Liver (tissue), 3 donors: Measurements from ENCODE around the gene FAM118A.

ENCODE experiments used
- CTCF ChIP-seq: fragments of 150-350 bp; IDR thresholded peaks from 2 replicates; pipeline ENCODE4 v1.5.1; 2017; ENCODE audit warnings: improper control_type of control experiment, low read depth, low read length; ENCODE audit not compliant: missing input control
- FOXA1 ChIP-seq: IDR thresholded peaks from 2 replicates; pipeline ENCODE4 v1.6.1; 2016; ENCODE audit warnings: antibody characterized with exemption
- GABPA ChIP-seq, 2 donors: IDR thresholded peaks in 1 of 2; conservative IDR thresholded peaks in 1 of 2; 2 replicates each; pipeline ENCODE4 v1.6.1; 2016; ENCODE audit warnings: antibody characterized with exemption in 2 of 2, mild to moderate bottlenecking in 1 of 2, moderate library complexity in 1 of 2
- JUND ChIP-seq, 2 donors: IDR thresholded peaks; 2 replicates each; pipeline ENCODE4 v1.6.1; 2016; ENCODE audit warnings: antibody characterized with exemption in 2 of 2
- RAD21 ChIP-seq, 2 donors: IDR thresholded peaks; 2 replicates each; pipeline ENCODE4 v1.6.1; 2016; ENCODE audit warnings: antibody characterized with exemption in 2 of 2, mild to moderate bottlenecking in 2 of 2
- SP1 ChIP-seq: IDR thresholded peaks from 2 replicates; pipeline ENCODE4 v1.6.1; 2018; ENCODE audit warnings: antibody characterized with exemption, mild to moderate bottlenecking
- TAF1 ChIP-seq: conservative IDR thresholded peaks from 2 replicates; pipeline ENCODE4 v1.6.1; 2016; ENCODE audit warnings: antibody characterized with exemption, mild to moderate bottlenecking
- YY1 ChIP-seq: IDR thresholded peaks from 2 replicates; pipeline ENCODE4 v1.6.1; 2016; ENCODE audit warnings: antibody characterized with exemption, mild to moderate bottlenecking
- TF ChIP-seq, protein P1 (sequence below): IDR thresholded peaks from 2 replicates; pipeline ENCODE4 v1.6.1; 2016; ENCODE audit warnings: antibody characterized with exemption
- donor health status: healthy.
- donor health status: healthy.

- TF ChIP-seq, protein P1, sequence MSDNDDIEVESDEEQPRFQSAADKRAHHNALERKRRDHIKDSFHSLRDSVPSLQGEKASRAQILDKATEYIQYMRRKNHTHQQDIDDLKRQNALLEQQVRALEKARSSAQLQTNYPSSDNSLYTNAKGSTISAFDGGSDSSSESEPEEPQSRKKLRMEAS: no peak
- TF ChIP-seq JUND (IDR thresholded peaks at IDR 0.05) (no peak), CTCF (no peak), GABPA (IDR thresholded peaks at IDR 0.05 in 1 of 2, conservative IDR thresholded peaks at IDR 0.05 in 1 of 2) (no peak), TAF1 (no peak), YY1 (no peak), RAD21 (IDR thresholded peaks at IDR 0.05) (no peak), FOXA1 (no peak), SP1 (no peak)
Observed at GRCh38 chr22:45291931-45292290, 17.8 kb upstream of the FAM118A start.
